K562 (cell line): ENCODE measurements around the gene SHISA2.

Experiments used
- EGR1 ChIP-seq: fragments of 450-650 bp; conservative IDR thresholded peaks from 2 replicates; pipeline ENCODE4 v1.6.1; 2017; ENCODE audit warnings: mild to moderate bottlenecking
- HDAC2 ChIP-seq: fragments of 450-650 bp; IDR thresholded peaks from 2 replicates; pipeline ENCODE4 v1.6.1; 2016; ENCODE audit warnings: mild to moderate bottlenecking
- SP1 ChIP-seq: sonication (generic); formaldehyde crosslinking; IDR thresholded peaks from 2 replicates; pipeline ENCODE4 v1.8.1; 2022; ENCODE audit warnings: mild to moderate bottlenecking, missing genetic modification reagents
- SREBF2 ChIP-seq: sonication (generic); formaldehyde crosslinking; IDR thresholded peaks from 2 replicates; pipeline ENCODE4 v1.4.0; 2020; ENCODE audit warnings: mild to moderate bottlenecking, missing genetic modification reagents
- TBP ChIP-seq: optimal IDR thresholded peaks from 2 replicates; pipeline ENCODE3; 2011; ENCODE audit warnings: low read depth, low read length, improper control_type of control experiment
- TCF15 ChIP-seq: fragments of 250-450 bp; sonication (Bioruptor Pico); IDR thresholded peaks from 2 replicates; pipeline ENCODE4 v1.8.0; 2022; ENCODE audit warnings: moderate library complexity, mild to moderate bottlenecking, inconsistent platforms
- XRCC5 ChIP-seq: fragments of 200-400 bp; formaldehyde crosslinking; IDR thresholded peaks from 2 replicates; pipeline ENCODE4 v1.6.1; 2017; ENCODE audit warnings: low read depth, mild to moderate bottlenecking, low read length
- ZBTB40 ChIP-seq, 2 experiments: fragments of 450-650 bp in 1 of 2; sonication (generic) in 1 of 2; formaldehyde crosslinking in 1 of 2; IDR thresholded peaks; 2 replicates each; pipeline versions ENCODE4 v1.7.1 to v1.9.0; 2016 to 2022; ENCODE audit warnings: inconsistent platforms in 1 of 2, mild to moderate bottlenecking in 1 of 2, missing genetic modification reagents in 1 of 2
- ZBTB7A ChIP-seq: IDR thresholded peaks from 2 replicates; pipeline ENCODE4 v1.6.1; 2011; ENCODE audit warnings: low read depth, mild to moderate bottlenecking, low read length, moderate library complexity, borderline replicate concordance; ENCODE audit not compliant: control insufficient read depth
- ZNF830 ChIP-seq: fragments of 250-450 bp; sonication (Bioruptor Pico); IDR thresholded peaks from 2 replicates; pipeline ENCODE4 v1.5.0; 2021; ENCODE audit warnings: mild to moderate bottlenecking

- TF ChIP-seq ZBTB7A = no peak
- TF ChIP-seq XRCC5 = no peak
- no peak for TF ChIP-seq SREBF2
- no peak for TF ChIP-seq EGR1
- no peak for TF ChIP-seq SP1 (CRISPR knock-in tag)
- TF ChIP-seq ZNF830 = no peak
- no peak for TF ChIP-seq HDAC2
- no peak for TF ChIP-seq TBP
- no peak for TF ChIP-seq ZBTB40 (IDR thresholded peaks at IDR 0.05)
- TF ChIP-seq ZBTB40 (CRISPR knock-in tag; IDR thresholded peaks at IDR 0.05) = no peak
- no peak for TF ChIP-seq TCF15
These were observed 6.7 kb downstream of the SHISA2 start for GRCh38 chr13:26045142-26045541.
